ENCODE data around the gene FAM117B.
"Not testable (repeated sequence)": the region's sequence is repeated elsewhere in the genome, so short reads cannot be mapped to it uniquely, and the experiment has no call there.

The FAM117B gene

DNA sequence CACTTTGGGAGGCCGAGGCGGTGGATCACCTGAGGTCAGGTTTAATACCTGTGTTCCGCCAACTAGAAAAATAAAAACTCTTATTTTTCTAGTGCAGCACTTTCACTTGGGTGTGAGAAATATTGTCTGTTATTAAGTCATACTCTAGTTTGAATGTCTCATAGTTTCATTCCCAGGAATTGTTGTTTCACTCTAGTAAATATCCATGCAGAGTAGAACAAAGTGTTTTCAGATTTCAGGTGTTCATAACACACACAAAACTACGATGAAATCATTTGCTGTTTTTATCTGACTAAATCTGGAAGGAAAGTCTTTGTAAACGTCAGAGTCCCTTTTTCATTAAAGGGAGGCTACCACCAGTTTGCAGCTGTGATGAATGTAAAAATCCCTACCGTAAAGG is 4.0 kb downstream of the FAM117B start:
- no peak for DNase-seq (ENCODE audit: low read depth)

DNA sequence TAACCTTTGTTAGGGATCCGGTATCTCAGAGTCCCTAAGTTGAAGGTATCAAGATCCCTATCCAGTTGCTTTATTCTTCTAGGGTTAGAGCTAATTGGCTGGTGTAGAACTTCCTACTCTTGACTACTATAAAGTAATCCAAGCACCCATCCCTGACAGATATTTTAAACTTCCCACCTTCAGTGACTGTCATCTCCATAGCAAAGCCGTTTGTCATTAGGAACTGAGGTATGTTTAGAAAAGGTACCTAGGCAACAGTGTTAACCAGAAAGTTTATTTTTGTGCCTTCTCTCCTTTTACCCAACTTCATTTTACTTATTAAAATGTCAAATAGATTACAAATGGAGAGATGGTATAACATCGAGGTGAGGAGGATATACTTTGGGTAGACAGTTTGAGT is 4.5 kb downstream of the FAM117B start:
- no peak for DNase-seq (ENCODE audit: low read depth)

- no peak for DNase-seq (ENCODE audit: low read depth)
Observed at GRCh38 chr2:202642567-202642966, 7.8 kb downstream of the FAM117B start.

- DNase-seq (ENCODE audit: low read depth), result no peak
Observed at GRCh38 chr2:202643012-202643858, 8.5 kb downstream of the FAM117B start.

GRCh38 chr2:202652119-202652518 is 17.4 kb downstream of the FAM117B start:
- no peak for DNase-seq (ENCODE audit: low read depth)

DNA sequence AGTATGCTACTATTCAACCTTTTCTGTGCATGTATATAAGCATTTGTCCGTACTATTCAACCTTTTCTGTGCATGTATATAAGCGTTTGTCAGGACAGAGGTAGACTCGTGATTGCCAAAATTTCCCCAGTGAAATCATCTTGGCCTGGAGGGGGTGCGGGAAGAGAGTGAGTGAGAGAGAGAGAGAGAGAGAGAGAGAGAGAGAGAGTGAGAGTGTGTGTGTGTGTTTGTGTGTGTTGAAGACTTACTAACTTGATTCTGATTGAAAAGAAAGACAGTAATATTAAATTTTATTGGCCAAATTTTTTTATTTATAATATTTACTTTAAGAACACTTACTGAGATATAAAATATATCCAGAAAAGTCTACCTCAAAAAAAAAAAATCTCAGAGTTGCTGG is 19.1 kb downstream of the FAM117B start:
- DNase-seq (ENCODE audit: low read depth), result no peak

GRCh38 chr2:202657876-202658275 is 23.1 kb downstream of the FAM117B start:
- DNase-seq (ENCODE audit: low read depth), result no peak

DNA sequence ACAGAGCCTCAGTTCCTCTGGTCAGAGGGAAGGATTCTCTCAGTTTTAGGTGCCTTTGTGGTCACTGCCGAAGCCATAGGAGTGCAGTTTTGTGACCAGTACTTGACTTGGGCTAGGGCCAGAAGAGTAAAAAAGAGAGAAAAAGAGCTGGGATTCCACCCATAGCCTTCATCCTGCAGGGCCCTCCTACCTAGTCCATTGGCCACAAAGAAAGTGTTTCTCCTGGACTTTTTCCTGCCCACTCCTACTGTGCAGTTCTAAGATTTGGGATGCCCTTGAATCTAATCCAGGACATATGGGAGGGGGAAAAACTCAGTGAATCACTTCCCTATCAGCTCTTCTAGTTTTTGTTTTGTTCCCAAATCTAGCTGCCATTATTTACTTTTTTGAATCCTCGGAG is 26.0 kb downstream of the FAM117B start:
- no peak for DNase-seq (ENCODE audit: low read depth)

DNA sequence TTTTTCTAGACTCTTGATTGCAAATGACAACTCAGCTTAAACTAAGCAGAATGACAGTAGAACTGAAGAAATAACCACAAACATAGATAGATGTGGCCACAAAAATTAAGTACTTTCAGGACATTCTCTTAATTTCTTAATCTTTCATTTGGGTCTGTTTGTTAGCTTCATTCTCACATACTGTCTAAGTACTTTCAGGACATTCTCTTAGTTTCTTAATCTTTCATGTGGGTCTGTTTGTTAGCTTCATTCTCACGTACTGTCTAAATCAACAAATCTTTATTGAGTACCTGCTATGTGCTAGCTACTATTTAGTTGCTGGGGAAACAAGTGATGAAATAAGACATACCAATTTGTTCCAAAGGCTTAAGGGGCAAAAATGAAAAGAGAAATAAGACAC is 35.1 kb downstream of the FAM117B start:
- no peak for DNase-seq (ENCODE audit: low read depth)

DNA sequence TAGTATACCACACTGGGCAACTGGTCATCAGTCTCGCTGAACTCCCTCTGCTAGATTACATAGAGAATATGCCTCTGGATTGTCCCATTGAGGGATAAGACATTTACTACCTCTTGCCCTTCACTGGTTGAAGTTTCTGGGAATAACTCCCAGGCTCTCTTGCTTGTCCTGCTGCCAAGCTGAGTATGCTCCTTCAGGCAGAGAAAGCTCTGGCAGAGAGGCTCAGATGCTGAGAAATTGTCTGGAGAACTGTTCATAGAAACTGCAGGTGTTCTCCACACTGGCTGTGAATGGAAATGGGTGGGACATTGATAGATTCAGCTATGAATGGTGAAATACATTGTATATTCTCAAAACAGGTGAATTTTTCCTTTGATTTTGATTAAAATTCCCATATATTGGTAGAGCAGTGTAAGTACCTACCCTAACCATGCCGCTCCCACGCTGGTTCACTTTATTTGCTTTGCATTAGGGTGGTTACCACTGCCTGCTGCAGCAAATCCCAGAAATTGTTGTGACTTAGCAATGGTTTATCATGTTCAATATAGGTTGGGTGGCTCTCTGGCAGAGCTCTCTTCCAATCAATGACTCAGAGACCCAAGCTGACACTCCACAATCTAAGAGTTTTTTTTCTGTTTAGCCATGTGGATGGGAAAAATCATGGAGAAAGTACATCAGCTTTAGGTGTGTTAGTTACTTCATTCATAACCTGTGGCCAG is 36.7 kb downstream of the FAM117B start:
- DNase-seq (ENCODE audit: low read depth), result no peak

DNA sequence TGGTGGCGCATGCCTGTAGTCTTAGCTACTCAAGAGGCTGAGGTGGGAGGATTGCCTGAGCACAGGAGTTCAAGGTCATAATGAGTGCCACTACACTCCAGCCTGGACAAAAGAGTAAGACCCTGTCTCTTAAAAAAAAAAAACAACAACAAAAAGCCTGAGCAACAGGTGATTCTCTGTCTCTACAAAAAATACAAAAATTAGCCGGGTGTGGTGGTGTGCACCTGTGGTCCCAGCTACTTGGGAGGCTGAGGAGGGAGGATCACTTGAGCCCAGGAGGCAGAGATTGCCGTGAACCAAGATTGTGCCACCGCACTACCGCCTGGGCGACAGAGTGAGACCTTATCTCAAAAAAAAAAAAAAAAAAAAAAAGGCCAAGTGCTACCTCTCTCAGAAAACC is 40.3 kb downstream of the FAM117B start:
- not testable (repeated sequence) for DNase-seq (ENCODE audit: low read depth)

DNA sequence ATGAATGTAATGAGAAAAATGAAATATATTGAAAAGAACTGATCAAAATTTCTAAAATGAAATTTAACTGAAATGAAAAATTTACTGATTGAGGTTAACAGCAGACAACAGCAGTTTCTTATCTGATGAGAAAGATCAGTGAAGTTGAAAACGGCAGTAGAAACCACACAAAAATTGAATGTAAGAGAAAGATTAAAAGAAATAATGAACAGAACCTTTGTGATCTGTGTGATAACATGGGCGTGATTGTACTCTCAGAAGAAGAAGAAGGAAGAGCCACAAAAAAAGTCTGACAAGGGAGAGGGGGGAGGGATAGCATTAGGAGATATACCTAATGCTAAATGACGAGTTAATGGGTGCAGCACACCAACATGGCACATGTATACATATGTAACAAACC is 45.2 kb downstream of the FAM117B start:
- DNase-seq (ENCODE audit: low read depth), result no peak

- no peak for DNase-seq (ENCODE audit: low read depth)
Observed at GRCh38 chr2:202680512-202680911, 45.7 kb downstream of the FAM117B start.

- DNase-seq (ENCODE audit: low read depth), result no peak
Observed at GRCh38 chr2:202681688-202682205, 47.0 kb downstream of the FAM117B start.

DNA sequence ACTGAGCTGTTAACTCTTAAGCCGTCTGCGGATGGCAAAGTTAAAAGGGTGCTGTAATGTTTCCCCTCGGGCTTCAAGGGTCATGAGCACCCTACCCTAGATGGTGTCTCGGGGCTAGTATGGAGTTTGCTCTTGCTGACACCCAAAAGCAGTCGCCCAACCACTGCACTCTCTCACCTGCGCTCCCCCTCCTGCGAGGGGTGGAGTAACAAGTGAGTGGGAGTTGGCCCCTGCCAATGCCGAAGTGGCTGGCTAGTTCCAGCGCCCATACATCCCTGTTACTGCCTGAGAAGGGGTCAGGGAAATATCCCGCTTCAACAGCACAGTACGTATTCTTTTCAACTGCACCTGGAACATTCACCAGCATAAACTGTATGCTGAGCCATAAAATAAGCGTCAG is 47.5 kb downstream of the FAM117B start:
- DNase-seq (ENCODE audit: low read depth), result no peak

DNA sequence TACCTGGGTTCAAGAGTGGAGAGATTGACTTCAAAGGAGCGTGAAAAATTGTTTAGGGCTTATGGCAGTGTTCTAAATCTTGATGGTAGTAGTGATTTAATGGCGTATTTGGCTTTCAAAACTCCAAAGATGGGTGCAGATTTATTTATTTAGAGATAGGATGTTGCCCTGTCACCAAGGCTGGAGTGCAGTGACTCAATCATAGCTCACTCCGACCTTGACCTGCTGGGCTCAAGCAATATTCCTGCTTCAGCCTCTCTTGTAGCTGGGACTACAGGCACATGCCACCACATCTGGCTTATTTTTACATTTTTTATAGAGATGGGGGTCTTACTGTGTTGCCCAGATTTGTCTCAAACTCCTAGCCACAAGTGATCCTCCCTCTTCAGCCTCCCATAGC is 52.5 kb downstream of the FAM117B start:
- no peak for DNase-seq (ENCODE audit: low read depth)

- no peak for DNase-seq (ENCODE audit: low read depth)
Observed at GRCh38 chr2:202689459-202689858, 54.7 kb downstream of the FAM117B start.

DNA sequence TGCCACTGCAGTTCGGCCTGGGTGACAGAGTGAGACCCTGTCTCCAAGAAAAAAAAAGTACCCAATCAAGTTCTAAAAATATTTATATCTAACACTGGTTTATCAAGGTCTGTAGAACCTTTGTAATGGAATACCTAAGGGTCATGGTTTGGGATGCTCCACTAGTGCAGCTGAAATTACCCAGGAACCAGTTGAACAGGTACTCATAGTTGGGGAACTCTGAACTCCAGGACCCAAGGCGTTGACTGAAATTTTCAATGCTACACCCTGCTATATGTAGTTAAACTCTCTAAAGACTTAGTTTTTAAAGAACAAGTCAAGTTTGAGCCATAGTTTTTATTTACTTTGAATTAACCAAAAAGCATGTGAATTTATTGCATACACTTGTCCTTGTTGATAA is 55.1 kb downstream of the FAM117B start:
- no peak for DNase-seq (ENCODE audit: low read depth)

DNA sequence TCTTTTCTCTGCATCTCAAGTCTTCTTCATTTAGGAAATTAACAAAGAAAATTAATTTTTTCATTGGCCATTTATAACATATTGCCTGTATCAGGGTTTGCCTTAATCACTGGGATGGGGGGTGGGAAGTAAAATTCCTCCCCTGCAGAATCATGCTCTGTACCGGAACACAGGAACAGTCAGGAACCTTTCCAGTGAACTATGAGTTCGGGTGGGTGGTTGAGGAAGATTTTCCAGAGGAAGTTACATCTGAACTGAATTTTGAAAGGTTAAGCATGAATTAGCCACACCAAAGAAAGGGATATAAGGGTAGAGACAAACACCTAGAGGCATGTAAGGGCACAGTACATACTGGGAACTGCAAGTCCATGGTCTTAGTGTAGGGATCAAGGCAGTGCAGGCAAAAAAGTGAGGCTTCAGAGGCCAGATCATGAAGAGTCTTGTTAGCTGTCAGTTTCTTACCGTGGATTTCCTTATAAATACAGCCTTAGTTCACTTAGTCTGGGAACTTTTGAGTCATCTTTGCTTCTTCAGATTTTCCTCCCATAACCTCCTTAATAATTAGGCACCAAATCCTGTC is 55.6 kb downstream of the FAM117B start:
- no peak for DNase-seq (ENCODE audit: low read depth)

DNA sequence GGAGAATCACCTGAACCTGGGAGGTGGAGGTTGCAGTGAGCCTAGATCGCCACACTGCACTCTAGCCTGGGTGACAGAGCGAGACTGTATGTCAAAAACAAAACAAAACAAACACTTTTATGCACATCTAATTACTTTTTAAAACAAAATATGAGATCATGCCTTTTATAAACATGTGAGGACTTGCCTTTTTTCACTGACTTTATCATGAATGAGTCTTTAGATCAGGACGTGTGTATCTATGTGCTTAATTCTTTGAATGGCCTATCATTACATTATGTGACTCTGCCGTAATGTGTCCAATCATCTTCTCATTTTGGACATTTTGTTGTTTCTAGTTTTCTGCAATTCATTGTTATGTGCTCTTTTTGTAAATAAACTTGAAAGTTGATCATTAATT is 58.7 kb downstream of the FAM117B start:
- no peak for DNase-seq (ENCODE audit: low read depth)

DNA sequence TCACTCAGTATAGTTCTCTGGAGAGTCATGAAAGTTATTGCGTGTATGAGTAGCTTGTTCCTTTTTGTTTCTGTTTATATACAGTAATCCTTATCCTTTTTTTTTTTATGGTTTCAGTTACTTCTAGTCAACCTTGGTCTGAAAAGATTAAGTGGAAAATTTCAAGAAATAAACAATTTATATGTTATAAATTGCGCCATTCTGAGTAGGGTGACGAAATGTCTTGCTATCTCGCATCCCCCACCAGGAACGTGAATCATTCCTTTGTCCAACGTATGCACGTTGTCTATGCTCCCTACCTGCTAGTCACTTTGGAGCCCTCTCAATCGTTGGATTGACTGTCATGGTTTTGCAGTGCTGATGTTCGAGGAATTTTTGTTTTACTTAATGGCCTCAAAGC is 60.4 kb downstream of the FAM117B start:
- no peak for DNase-seq (ENCODE audit: low read depth)

GRCh38 chr2:202700075-202700901 is 65.5 kb downstream of the FAM117B start:
- DNase-seq (ENCODE audit: low read depth), result no peak

Measured in HS-5 (cell line).